ENCODE data around the gene SEMG1.

DNA sequence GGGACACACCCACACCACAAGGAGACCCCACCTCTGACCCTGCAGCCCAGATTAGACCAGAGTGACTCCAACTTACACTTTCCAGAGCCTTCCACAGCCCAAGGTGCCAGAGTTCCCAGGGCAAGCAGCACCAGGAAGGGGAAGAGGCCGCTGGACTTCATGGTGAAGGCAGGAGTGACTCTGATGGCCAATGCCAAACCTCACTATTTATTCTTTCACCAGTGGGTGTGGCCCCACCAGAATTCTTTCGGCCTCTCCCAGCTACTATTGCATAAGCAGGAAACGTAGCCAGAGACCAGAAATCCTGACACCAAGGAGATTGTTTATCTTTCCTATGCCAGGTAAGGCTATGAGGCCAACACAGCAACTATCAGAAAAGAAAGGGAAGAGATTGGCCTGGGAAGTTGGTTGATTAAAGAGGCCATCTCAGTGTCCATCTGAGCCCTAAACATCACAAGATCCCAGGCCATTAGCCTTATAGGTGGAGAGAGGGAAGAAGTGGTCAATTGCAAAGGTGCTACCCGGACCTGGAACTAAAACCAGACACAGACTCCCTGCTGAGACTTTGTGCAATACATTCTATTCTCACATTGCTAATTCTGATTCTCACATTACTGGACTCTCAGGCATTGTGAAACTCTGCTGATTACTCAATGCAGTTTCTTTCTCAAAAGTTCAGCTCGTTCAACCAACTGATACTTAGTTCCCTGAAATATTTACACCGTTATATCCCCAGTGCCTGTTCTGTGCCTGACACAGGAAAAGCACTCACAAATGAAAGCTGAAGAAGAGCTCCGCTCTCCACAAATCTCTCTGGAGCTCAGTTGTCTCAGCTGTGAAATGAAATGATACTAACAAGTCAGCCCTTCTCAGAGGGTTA lies 47.8 kb downstream of the SEMG1 start, which contains the start of gene SLPI:
- TF ChIP-seq, protein P1, sequence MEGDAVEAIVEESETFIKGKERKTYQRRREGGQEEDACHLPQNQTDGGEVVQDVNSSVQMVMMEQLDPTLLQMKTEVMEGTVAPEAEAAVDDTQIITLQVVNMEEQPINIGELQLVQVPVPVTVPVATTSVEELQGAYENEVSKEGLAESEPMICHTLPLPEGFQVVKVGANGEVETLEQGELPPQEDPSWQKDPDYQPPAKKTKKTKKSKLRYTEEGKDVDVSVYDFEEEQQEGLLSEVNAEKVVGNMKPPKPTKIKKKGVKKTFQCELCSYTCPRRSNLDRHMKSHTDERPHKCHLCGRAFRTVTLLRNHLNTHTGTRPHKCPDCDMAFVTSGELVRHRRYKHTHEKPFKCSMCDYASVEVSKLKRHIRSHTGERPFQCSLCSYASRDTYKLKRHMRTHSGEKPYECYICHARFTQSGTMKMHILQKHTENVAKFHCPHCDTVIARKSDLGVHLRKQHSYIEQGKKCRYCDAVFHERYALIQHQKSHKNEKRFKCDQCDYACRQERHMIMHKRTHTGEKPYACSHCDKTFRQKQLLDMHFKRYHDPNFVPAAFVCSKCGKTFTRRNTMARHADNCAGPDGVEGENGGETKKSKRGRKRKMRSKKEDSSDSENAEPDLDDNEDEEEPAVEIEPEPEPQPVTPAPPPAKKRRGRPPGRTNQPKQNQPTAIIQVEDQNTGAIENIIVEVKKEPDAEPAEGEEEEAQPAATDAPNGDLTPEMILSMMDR (IDR thresholded peaks at IDR 0.05) = no peak
- TF ChIP-seq POLR2A (IDR thresholded peaks at IDR 0.05; ENCODE audit: low read depth) (peak; percentile 38), EP300 (IDR thresholded peaks at IDR 0.05) (no peak), POLR2AphosphoS5 (IDR thresholded peaks at IDR 0.05) (peak in 1 of 2 donors; percentile 73)
